Sciatic nerve (tissue), 1 donor: ENCODE data around the gene KRTAP12-3. TPM values are rescaled to one million over a fixed set of nuclear protein-coding genes. Genes with fewer than 3 reads are reported as not detected.

Experiments used
- total RNA-seq: library from RNA; stranded (reverse); fragmentation: NEBNext Ultra II Directional; extraction: Animal tissue kit (Norgen Biotek cat#: 25700); gene quantifications from one replicate; pipeline ENCODE4 v1.2.1, GENCODE V29; 2021
- donor health status: DM: no; HTN: no; CAD: no.

KRTAP12-3 gene
- total RNA-seq, 1 donor from 2014 or later = not detected

Other genes starting within 250 kb of the KRTAP12-3 start
- 6.8 TPM for gene LRRC3, start 202.4 kb upstream of the KRTAP12-3 start, total RNA-seq
- not detected for gene KRTAP10-1, start 117.7 kb upstream of the KRTAP12-3 start, total RNA-seq
- not detected for gene KRTAP10-2, start 106.4 kb upstream of the KRTAP12-3 start, total RNA-seq
- not detected for gene KRTAP10-3, start 99.1 kb upstream of the KRTAP12-3 start, total RNA-seq
- gene KRTAP10-4, start 84.2 kb upstream of the KRTAP12-3 start, total RNA-seq = not detected
- not detected for gene KRTAP10-5, start 77.3 kb upstream of the KRTAP12-3 start, total RNA-seq
- not detected for gene KRTAP10-6, start 65.4 kb upstream of the KRTAP12-3 start, total RNA-seq
- not detected for gene KRTAP10-7, start 57.3 kb upstream of the KRTAP12-3 start, total RNA-seq
- gene KRTAP10-8, start 45.9 kb upstream of the KRTAP12-3 start, total RNA-seq = not detected
- not detected for gene KRTAP10-9, start 30.8 kb upstream of the KRTAP12-3 start, total RNA-seq
- gene KRTAP10-10, start 20.6 kb upstream of the KRTAP12-3 start, total RNA-seq = not detected
- gene KRTAP10-11, start 11.5 kb upstream of the KRTAP12-3 start, total RNA-seq = not detected
- gene KRTAP12-4, start 3.3 kb upstream of the KRTAP12-3 start, total RNA-seq = not detected
- not detected for gene KRTAP12-2, start 9.0 kb downstream of the KRTAP12-3 start, total RNA-seq
- gene KRTAP12-1, start 24.2 kb downstream of the KRTAP12-3 start, total RNA-seq = not detected
- not detected for gene KRTAP10-12, start 39.2 kb downstream of the KRTAP12-3 start, total RNA-seq
- gene TSPEAR, start 53.6 kb downstream of the KRTAP12-3 start, total RNA-seq = not detected
- gene UBE2G2, start 143.9 kb downstream of the KRTAP12-3 start, total RNA-seq = 78.0 TPM
- gene SUMO3, start 160.1 kb downstream of the KRTAP12-3 start, total RNA-seq = 65.5 TPM
- 192 TPM for gene PTTG1IP, start 215.8 kb downstream of the KRTAP12-3 start, total RNA-seq